IPS DF 6.9 (cell line): ENCODE results near the gene BNIPL.

Experiments
- DNase-seq: peaks from one replicate; pipeline ENCODE4 v3.0.0-alpha.2; 2013; ENCODE audit warnings: low read depth, low spot score
- H3K27ac ChIP-seq: one replicate; pipeline ENCODE4 v1.5.1; 2013; ENCODE audit warnings: low read length, control low read depth
- H3K27me3 ChIP-seq: 2 replicates; pipeline ENCODE4 v1.6.1; 2013; ENCODE audit warnings: mild to moderate bottlenecking, low read length; ENCODE audit not compliant: control insufficient read depth, insufficient read depth
- H3K36me3 ChIP-seq: 2 replicates; pipeline ENCODE4 v1.6.1; 2013; ENCODE audit warnings: low read length; ENCODE audit not compliant: control insufficient read depth, insufficient read depth
- H3K4me1 ChIP-seq: 2 replicates; pipeline ENCODE4 v1.6.1; 2013; ENCODE audit warnings: low read length; ENCODE audit not compliant: control insufficient read depth, insufficient read depth
- H3K4me3 ChIP-seq: 2 replicates; pipeline ENCODE4 v1.5.1; 2013; ENCODE audit warnings: mild to moderate bottlenecking, low read length
- H3K9me3 ChIP-seq: 2 replicates; pipeline ENCODE4 v1.6.1; 2013; ENCODE audit warnings: low read length, inconsistent platforms; ENCODE audit not compliant: control insufficient read depth, insufficient read depth
- WGBS: extraction: QIAGEN DNeasy Blood & Tissue Kit; methylation state at CpG from one replicate; pipeline ENCODE4 v1.1.7; 2013; ENCODE audit warnings: mixed read lengths, missing lambda C conversion rate; ENCODE audit not compliant: insufficient read length, insufficient coverage; 5-methylcytosine and 5-hydroxymethylcytosine counted together

Gene BNIPL

GRCh38 chr1:151000408-151000807 lies 36.0 kb upstream of the BNIPL start:
- Histone ChIP-seq H3K9me3 (no peaks in the 10 kb centered on the region), H3K36me3 (0 out of 2 replicates have a peak, but pooled peaks cover 3% of the 10 kb centered on the region), H3K27ac (no peak overlapping the region), H3K27me3 (no peaks in the 10 kb centered on the region), H3K4me3 (no peak overlapping the region), H3K4me1 (no peaks in the 10 kb centered on the region)
- no peak for DNase-seq
- WGBS = no CpG with 5 or more reads among the region's 3 CpGs

GRCh38 chr1:151001602-151002001 lies 34.8 kb upstream of the BNIPL start:
- H3K9me3 ChIP-seq = no peaks in the 10 kb centered on the region
- DNase-seq = no peak
- H3K27ac ChIP-seq = no peak overlapping the region
- H3K4me3 ChIP-seq = no peak overlapping the region
- WGBS = no CpG with 5 or more reads among the region's 4 CpGs
- H3K27me3 ChIP-seq = no peaks in the 10 kb centered on the region
- peaks cover 2% of the 10 kb centered on the region; the same call in 1 of the 2 replicates for H3K4me1 ChIP-seq
- 0 out of 2 replicates have a peak, but pooled peaks cover 3% of the 10 kb centered on the region for H3K36me3 ChIP-seq

GRCh38 chr1:151002051-151002450 lies 34.3 kb upstream of the BNIPL start:
- no peaks in the 10 kb centered on the region for H3K9me3 ChIP-seq
- WGBS = no CpG with 5 or more reads among the region's 3 CpGs
- H3K4me3 ChIP-seq = no peak overlapping the region
- DNase-seq = no peak
- H3K27ac ChIP-seq = no peak overlapping the region
- H3K4me1 ChIP-seq = peaks cover 2% of the 10 kb centered on the region; the same call in 1 of the 2 replicates
- H3K27me3 ChIP-seq = no peaks in the 10 kb centered on the region
- 0 out of 2 replicates have a peak, but pooled peaks cover 3% of the 10 kb centered on the region for H3K36me3 ChIP-seq

- H3K36me3 ChIP-seq = 0 out of 2 replicates have a peak, but pooled peaks cover under 1% of the 10 kb centered on the region
- H3K4me3 ChIP-seq = no peak overlapping the region
- H3K27ac ChIP-seq = no peak overlapping the region
- H3K9me3 ChIP-seq = no peaks in the 10 kb centered on the region
- no peaks in the 10 kb centered on the region for H3K27me3 ChIP-seq
- H3K4me1 ChIP-seq = peaks cover 2% of the 10 kb centered on the region; the same call in 1 of the 2 replicates
- no CpG with 5 or more reads among the region's 2 CpGs for WGBS
- no peak for DNase-seq
Measured at GRCh38 chr1:151002611-151003010, 33.8 kb upstream of the BNIPL start.

- H3K27me3 ChIP-seq = no peaks in the 10 kb centered on the region
- no peak overlapping the region for H3K27ac ChIP-seq
Measured at GRCh38 chr1:151003180-151003579, 33.2 kb upstream of the BNIPL start.

GRCh38 chr1:151005729-151006319 lies 30.6 kb upstream of the BNIPL start:
- Histone ChIP-seq H3K4me1 (peaks cover 2% of the 10 kb centered on the region; the same call in 1 of the 2 replicates), H3K27ac (no peak overlapping the region), H3K36me3 (no peaks in the 10 kb centered on the region), H3K9me3 (no peaks in the 10 kb centered on the region), H3K27me3 (no peaks in the 10 kb centered on the region), H3K4me3 (no peak overlapping the region; the same call in 1 of the 2 replicates)
- WGBS = no CpG with 5 or more reads among the region's 4 CpGs
- no peak for DNase-seq

More at GRCh38 chr1:151003180-151003579, 33.2 kb upstream of the BNIPL start:
- Histone ChIP-seq H3K4me3 (no peak overlapping the region), H3K9me3 (no peaks in the 10 kb centered on the region), H3K36me3 (no peaks in the 10 kb centered on the region), H3K4me1 (peaks cover 2% of the 10 kb centered on the region; the same call in 1 of the 2 replicates)
- no peak for DNase-seq

GRCh38 chr1:151006327-151007052 lies 29.9 kb upstream of the BNIPL start, which contains the start of gene MINDY1:
Gene MINDY1, minus strand, starts transcription at chr1:151006902. Its CDS starts 4,285 bp downstream, at chr1:151002617.
- H3K4me3 ChIP-seq = peak within 1 kb of the TSS; percentile 25; the same call in 1 of the 2 replicates
- no peaks in the 10 kb centered on the region for H3K9me3 ChIP-seq
- no peak within 1 kb of the TSS for H3K27ac ChIP-seq
- peak; percentile 61 for DNase-seq
- H3K27me3 ChIP-seq = no peaks in the 10 kb centered on the region
- peaks cover 2% of the 10 kb centered on the region; the same call in 1 of the 2 replicates for H3K4me1 ChIP-seq
- WGBS = no CpG with 5 or more reads among the region's 18 CpGs
- H3K36me3 ChIP-seq = no peaks in the 10 kb centered on the region

GRCh38 chr1:151007853-151008243 lies 28.5 kb upstream of the BNIPL start:
- Histone ChIP-seq H3K27me3 (no peaks in the 10 kb centered on the region), H3K27ac (no peak overlapping the region), H3K4me3 (no peak overlapping the region), H3K36me3 (no peaks in the 10 kb centered on the region), H3K4me1 (peaks cover 2% of the 10 kb centered on the region; the same call in 1 of the 2 replicates), H3K9me3 (no peaks in the 10 kb centered on the region)
- DNase-seq = no peak
- WGBS = no CpG with 5 or more reads among the region's 4 CpGs

GRCh38 chr1:151008244-151009205 lies 27.9 kb upstream of the BNIPL start, which contains the start of gene PRUNE1:
Gene PRUNE1, plus strand, starts transcription at chr1:151008449. Its CDS starts 184 bp downstream, at chr1:151008633.
- Histone ChIP-seq H3K4me1 (peaks cover 2% of the 10 kb centered on the region; the same call in 1 of the 2 replicates), H3K27ac (no peak within 1 kb of the TSS), H3K27me3 (no peaks in the 10 kb centered on the region), H3K4me3 (peak within 1 kb of the TSS; percentile 53), H3K9me3 (no peaks in the 10 kb centered on the region), H3K36me3 (no peaks in the 10 kb centered on the region)
- WGBS = no CpG with 5 or more reads among the region's 69 CpGs
- peak; percentile 88 for DNase-seq

GRCh38 chr1:151009206-151009587 lies 27.2 kb upstream of the BNIPL start:
- no CpG with 5 or more reads among the region's 3 CpGs for WGBS
- no peak for DNase-seq

More at GRCh38 chr1:151009206-151009587, 27.2 kb upstream of the BNIPL start:
- Histone ChIP-seq H3K4me3 (peak overlapping the region; percentile 53; the same call in 1 of the 2 replicates), H3K27ac (no peak overlapping the region), H3K27me3 (no peaks in the 10 kb centered on the region), H3K4me1 (peaks cover 2% of the 10 kb centered on the region; the same call in 1 of the 2 replicates), H3K36me3 (no peaks in the 10 kb centered on the region), H3K9me3 (no peaks in the 10 kb centered on the region)
